Testis (tissue), 2 donors: Measurements from ENCODE around the gene PCDHGA8.

Source experiments
- CTCF ChIP-seq, 3 experiments: fragments of 450-650 bp in 2 of 3; fragments of 200-600 bp in 1 of 3; sonication (generic) in 1 of 3; IDR thresholded peaks; one replicate each; pipeline ENCODE4 v1.5.1; 2016 to 2019; ENCODE audit warnings: antibody characterized with exemption in 3 of 3, mild to moderate bottlenecking in 2 of 3, moderate library complexity in 1 of 3
- POLR2A ChIP-seq: fragments of 450-650 bp; IDR thresholded peaks from one replicate; pipeline ENCODE4 v1.6.1; 2017; ENCODE audit warnings: antibody characterized with exemption, mild to moderate bottlenecking, moderate library complexity

- TF ChIP-seq CTCF (IDR thresholded peaks at IDR 0.05) (no peak), POLR2A (no peak)
Observed at GRCh38 chr5:141374627-141375026, 17.8 kb upstream of the PCDHGA8 start.
